DMS79 treated with DMSO at 0.1 percent for 48 hours (cell line): Measurements from ENCODE around the gene PHKB.

ENCODE experiments used
- DNase-seq: peaks from one replicate; lab custom pipeline; 2025; lab: John Stamatoyannopoulos, UW

Gene PHKB

GRCh38 chr16:47687694-47688093, 226.6 kb downstream of the PHKB start:
- DNase-seq: no peak

GRCh38 chr16:47693226-47693625, 232.1 kb downstream of the PHKB start:
- DNase-seq: no peak

- no peak for DNase-seq
Measured at GRCh38 chr16:47694543-47694942, 233.4 kb downstream of the PHKB start.

GRCh38 chr16:47695756-47696155, 234.6 kb downstream of the PHKB start:
- DNase-seq: no peak

- no peak for DNase-seq
Measured at GRCh38 chr16:47697826-47698225, 236.7 kb downstream of the PHKB start.

- no peak for DNase-seq
Measured at GRCh38 chr16:47699106-47699505, 238.0 kb downstream of the PHKB start.

- DNase-seq: no peak
Measured at GRCh38 chr16:47700857-47701587, 239.9 kb downstream of the PHKB start.

- DNase-seq: no peak
Measured at GRCh38 chr16:47705266-47705665, 244.1 kb downstream of the PHKB start.

- no peak for DNase-seq
Measured at GRCh38 chr16:47711809-47712208, 250.7 kb downstream of the PHKB start.

- DNase-seq: no peak
Measured at GRCh38 chr16:47712276-47713224, 251.4 kb downstream of the PHKB start.

- DNase-seq: no peak
Measured at GRCh38 chr16:47713225-47713595, 252.1 kb downstream of the PHKB start.

GRCh38 chr16:47715442-47716083, 254.4 kb downstream of the PHKB start:
- DNase-seq: peak; percentile 32

GRCh38 chr16:47716571-47716970, 255.4 kb downstream of the PHKB start:
- no peak for DNase-seq

- DNase-seq: no peak
Measured at GRCh38 chr16:47719713-47720112, 258.6 kb downstream of the PHKB start.

GRCh38 chr16:47721006-47721637, 260.0 kb downstream of the PHKB start:
- no peak for DNase-seq

- no peak for DNase-seq
Measured at GRCh38 chr16:47722046-47722445, 260.9 kb downstream of the PHKB start.

- no peak for DNase-seq
Measured at GRCh38 chr16:47724115-47724785, 263.1 kb downstream of the PHKB start.

- no peak for DNase-seq
Measured at GRCh38 chr16:47725188-47725695, 264.1 kb downstream of the PHKB start.

GRCh38 chr16:47726031-47726675, 265.0 kb downstream of the PHKB start:
- DNase-seq: no peak

- DNase-seq: no peak
Measured at GRCh38 chr16:47727131-47727530, 266.0 kb downstream of the PHKB start.

GRCh38 chr16:47728205-47728604, 267.1 kb downstream of the PHKB start:
- no peak for DNase-seq
